Activated CD4-positive, alpha-beta T cell treated with anti-CD3 and anti-CD28 coated beads, Interleukin-2, Interleukin-4, amounts not matched to agents 100 ng/mL and 50 ng/mL, durations not matched to agents 16 hours and 8 hours (primary cell): ENCODE measurements around the gene PATJ.
A peak's percentile ranks its signal among the peaks of the same experiment; 100 is the strongest.
"Not testable (repeated sequence)": the region's sequence is repeated elsewhere in the genome, so short reads cannot be mapped to it uniquely, and the experiment has no call there.

Experiments
- DNase-seq: peaks from one replicate; pipeline ENCODE4 v3.0.0-alpha.2; 2020; ENCODE audit warnings: low spot score

Gene PATJ

GRCh38 chr1:61748566-61748965, 6.3 kb downstream of the PATJ start:
- DNase-seq, result no peak

- no peak for DNase-seq
Measured at GRCh38 chr1:61749574-61749973, 7.3 kb downstream of the PATJ start.

- DNase-seq, result no peak
Measured at GRCh38 chr1:61752921-61753389, 10.7 kb downstream of the PATJ start.

GRCh38 chr1:61753998-61754508, 11.8 kb downstream of the PATJ start:
- DNase-seq, result no peak

GRCh38 chr1:61754545-61754944, 12.3 kb downstream of the PATJ start:
- no peak for DNase-seq

GRCh38 chr1:61756773-61757172, 14.5 kb downstream of the PATJ start:
- DNase-seq, result no peak

GRCh38 chr1:61757950-61758349, 15.7 kb downstream of the PATJ start:
- DNase-seq, result no peak

- DNase-seq, result no peak
Measured at GRCh38 chr1:61770131-61770530, 27.9 kb downstream of the PATJ start.

- no peak for DNase-seq
Measured at GRCh38 chr1:61776091-61776490, 33.8 kb downstream of the PATJ start.

GRCh38 chr1:61779231-61779630, 37.0 kb downstream of the PATJ start:
- DNase-seq, result no peak

- DNase-seq, result no peak
Measured at GRCh38 chr1:61781151-61781550, 38.9 kb downstream of the PATJ start.

GRCh38 chr1:61782771-61783170, 40.5 kb downstream of the PATJ start:
- DNase-seq, result peak; percentile 54

GRCh38 chr1:61784726-61785125, 42.4 kb downstream of the PATJ start:
- DNase-seq, result no peak

- no peak for DNase-seq
Measured at GRCh38 chr1:61790837-61791236, 48.6 kb downstream of the PATJ start.

GRCh38 chr1:61797045-61797755, 54.9 kb downstream of the PATJ start:
- DNase-seq, result no peak

- DNase-seq, result not testable (repeated sequence)
Measured at GRCh38 chr1:61801047-61801446, 58.8 kb downstream of the PATJ start.

GRCh38 chr1:61807606-61808140, 65.4 kb downstream of the PATJ start:
- DNase-seq, result no peak

- DNase-seq, result no peak
Measured at GRCh38 chr1:61808321-61808720, 66.0 kb downstream of the PATJ start.

- DNase-seq, result no peak
Measured at GRCh38 chr1:61808968-61809367, 66.7 kb downstream of the PATJ start.

GRCh38 chr1:61812916-61813315, 70.6 kb downstream of the PATJ start:
- no peak for DNase-seq

- DNase-seq, result no peak
Measured at GRCh38 chr1:61816191-61816590, 73.9 kb downstream of the PATJ start.

GRCh38 chr1:61818992-61819391, 76.7 kb downstream of the PATJ start:
- no peak for DNase-seq

GRCh38 chr1:61819421-61819820, 77.1 kb downstream of the PATJ start:
- DNase-seq, result no peak

- DNase-seq, result no peak
Measured at GRCh38 chr1:61825393-61825792, 83.1 kb downstream of the PATJ start.
